GM12878 (cell line): Measurements from ENCODE around the gene PRKAR1A. TPM values are rescaled to one million over a fixed set of nuclear protein-coding genes. Genes with fewer than 3 reads are reported as not detected.

Experiments used
- ATAC-seq: fragments of 200-7000 bp; cut with Tn5 transposase; 3 replicates; pipeline ENCODE4 v1.9.1; 2020; ENCODE audit warnings: mild to moderate bottlenecking, moderate library complexity
- BruUV-seq: library from RNA; stranded (reverse); fragments of 400-500 nt; replicated peaks from 2 replicates; lab custom pipeline; 2021; lab: Mats Ljungman, UMichigan
- CTCF ChIA-PET: fragments of 300-600 bp; sonication (Branson Sonifier 250); formaldehyde crosslinking; extraction: SDS; loops from one replicate; lab custom pipeline; 2021; ENCODE audit warnings: inconsistent platforms; lab: Yijun Ruan, JAX
- POLR2A ChIA-PET: fragments of 350-600 bp; formaldehyde crosslinking; extraction: SDS; loops from one replicate; lab custom pipeline; 2021; ENCODE audit warnings: inconsistent platforms; lab: Charles Lee
- RAD21 ChIA-PET: fragments of 300-600 bp; sonication (Branson Sonifier 250); formaldehyde crosslinking; loops from one replicate; lab custom pipeline; 2023; ENCODE audit warnings: antibody characterized with exemption; ENCODE audit not compliant: unreplicated experiment; lab: Charles Lee
- SMC1A ChIA-PET: fragments of 300-600 bp; sonication (Branson Sonifier 250); formaldehyde crosslinking; loops from one replicate; lab custom pipeline; 2023; ENCODE audit not compliant: unreplicated experiment, uncharacterized antibody; lab: Charles Lee
- DNase-seq: peaks from one replicate; pipeline ENCODE4 v3.0.0-alpha.2; 2011; ENCODE audit warnings: low read depth, low spot score
- FAIRE-seq: peaks from 3 replicates; lab custom pipeline; 2011; peaks lifted over from hg19 to GRCh38; lab: Jason Lieb, UNC
- H2AFZ ChIP-seq: 2 replicates; pipeline ENCODE4 v1.6.0; 2011; ENCODE audit warnings: low read depth, low read length, control low read depth; ENCODE audit not compliant: control insufficient read depth
- H3K27ac ChIP-seq: 2 replicates; pipeline ENCODE4 v1.5.1; 2011; ENCODE audit warnings: control low read depth; ENCODE audit not compliant: control insufficient read depth, insufficient read depth
- H3K27me3 ChIP-seq, 2 experiments: replicated peaks in 1 of 2; 2 replicates each; pipeline versions ENCODE4 v1.6.0 to v1.6.1; 2011; ENCODE audit warnings: low read length in 1 of 2; ENCODE audit not compliant: control insufficient read depth in 2 of 2, insufficient read depth in 2 of 2
- H3K36me3 ChIP-seq, 2 experiments: 2 replicates each; pipeline ENCODE4 v1.5.1; 2011; ENCODE audit warnings: low read length in 1 of 2; ENCODE audit not compliant: control insufficient read depth in 2 of 2, insufficient read depth in 2 of 2
- H3K4me1 ChIP-seq: 2 replicates; pipeline ENCODE4 v1.6.1; 2011; ENCODE audit warnings: mild to moderate bottlenecking, low read length, moderate library complexity, mixed read lengths; ENCODE audit not compliant: control insufficient read depth, insufficient read depth
- H3K4me2 ChIP-seq: 2 replicates; pipeline ENCODE4 v1.6.0; 2011; ENCODE audit warnings: control low read depth; ENCODE audit not compliant: control insufficient read depth, insufficient read depth
- H3K4me3 ChIP-seq: fragments of 200-600 bp; sonication (generic); 2 replicates; pipeline ENCODE4 v1.5.1; 2016
- H3K79me2 ChIP-seq: 2 replicates; pipeline ENCODE4 v1.6.0; 2011; ENCODE audit warnings: low read length; ENCODE audit not compliant: control insufficient read depth, insufficient read depth
- H3K9ac ChIP-seq: 2 replicates; pipeline ENCODE4 v1.8.0; 2011; ENCODE audit warnings: low read length, control low read depth, mixed read lengths; ENCODE audit not compliant: control insufficient read depth, insufficient read depth
- H3K9me3 ChIP-seq: replicated peaks from 3 replicates; pipeline ENCODE4 v1.5.1; 2011; ENCODE audit warnings: mild to moderate bottlenecking, low read length; ENCODE audit not compliant: control insufficient read depth, insufficient read depth
- H4K20me1 ChIP-seq: 2 replicates; pipeline ENCODE4 v1.6.0; 2011; ENCODE audit not compliant: control insufficient read depth, insufficient read depth
- ATF3 ChIP-seq: IDR thresholded peaks from 2 replicates; pipeline ENCODE4 v1.6.1; 2011; ENCODE audit warnings: low read depth, mild to moderate bottlenecking, low read length, moderate library complexity, borderline replicate concordance; ENCODE audit errors: extremely low read depth
- BACH1 ChIP-seq: fragments of 450-650 bp; IDR thresholded peaks from 2 replicates; pipeline ENCODE4 v1.6.1; 2017; ENCODE audit warnings: mild to moderate bottlenecking, borderline replicate concordance
- CHD1 ChIP-seq: IDR thresholded peaks from 2 replicates; pipeline ENCODE4 v1.6.1; 2012; ENCODE audit warnings: low read depth, low read length, improper control_type of control experiment
- CHD4 ChIP-seq: fragments of 200-600 bp; sonication (generic); IDR thresholded peaks from 2 replicates; pipeline ENCODE4 v1.6.1; 2016; ENCODE audit warnings: mild to moderate bottlenecking
- MEF2B ChIP-seq: fragments of 450-650 bp; IDR thresholded peaks from 2 replicates; pipeline ENCODE4 v1.6.1; 2018; ENCODE audit warnings: mild to moderate bottlenecking, moderate library complexity; ENCODE audit not compliant: partially characterized antibody, poor library complexity, severe bottlenecking
- MYC ChIP-seq: IDR thresholded peaks from 2 replicates; pipeline ENCODE4 v1.6.1; 2011; ENCODE audit warnings: mild to moderate bottlenecking, low read length, moderate library complexity, inconsistent platforms; ENCODE audit not compliant: insufficient read depth, insufficient replicate concordance, insufficient read length, severe bottlenecking
- NBN ChIP-seq: fragments of 450-650 bp; IDR thresholded peaks from 2 replicates; pipeline ENCODE4 v1.6.1; 2016
- NFYA ChIP-seq: IDR thresholded peaks from 2 replicates; pipeline ENCODE4 v1.6.1; 2011; ENCODE audit warnings: low read depth, mild to moderate bottlenecking, low read length, improper control_type of control experiment, borderline replicate concordance
- NFYB ChIP-seq: IDR thresholded peaks from 2 replicates; pipeline ENCODE4 v1.6.1; 2011; ENCODE audit warnings: low read depth, mild to moderate bottlenecking, low read length, improper control_type of control experiment, moderate library complexity; ENCODE audit not compliant: insufficient read depth
- PML ChIP-seq: IDR thresholded peaks from 2 replicates; pipeline ENCODE4 v1.6.1; 2012; ENCODE audit warnings: low read length, inconsistent platforms
- POLR2AphosphoS5 ChIP-seq: IDR thresholded peaks from 2 replicates; pipeline ENCODE4 v1.6.1; 2011; ENCODE audit warnings: mild to moderate bottlenecking, low read length, inconsistent platforms
- RAD51 ChIP-seq: fragments of 450-650 bp; IDR thresholded peaks from 2 replicates; pipeline ENCODE4 v1.6.1; 2016; ENCODE audit warnings: moderate library complexity, mild to moderate bottlenecking, inconsistent platforms
- REST ChIP-seq: IDR thresholded peaks from 2 replicates; pipeline ENCODE4 v1.6.1; 2012; ENCODE audit warnings: mild to moderate bottlenecking, low read depth, low read length
- YBX1 ChIP-seq: fragments of 450-650 bp; IDR thresholded peaks from 2 replicates; pipeline ENCODE4 v1.6.1; 2016; ENCODE audit warnings: antibody characterized with exemption
- WGBS: methylation state at CpG from one replicate; pipeline ENCODE4 v1.1.6; 2016; ENCODE audit warnings: low lambda C conversion rate; ENCODE audit not compliant: insufficient replicate concordance, insufficient coverage; ENCODE audit errors: missing lambda C conversion rate; 5-methylcytosine and 5-hydroxymethylcytosine counted together
- in situ Hi-C: fragments of 300-500 bp; cut with MboI; formaldehyde crosslinking; loops from 9 replicates; pipeline ENCODE4 v1.14.3; 2018; ENCODE audit warnings: mixed read lengths
- intact Hi-C: fragments of 100-400 bp; cut with micrococcal nuclease; formaldehyde crosslinking; loops from one replicate; pipeline ENCODE4 v1.14.2; 2022; ENCODE audit not compliant: unreplicated experiment
- polyA plus RNA-seq, 11 experiments: library from polyadenylated mRNA; depleted of rRNA in 4 of 11; unstranded in 6 of 11; stranded (reverse) in 5 of 11; fragments of >200 nt; fragmentation: Nextera tagmentation in 4 of 11; fragmentation: Illumina TruSeq in 1 of 11; extraction: Ambion mirVana in 4 of 11; extraction: Trizol in 1 of 11; gene quantifications; 1 replicate in 1 of 11; 2 replicates in 10 of 11; pipeline versions ENCODE4 v1.2.1 to v1.2.3, GENCODE V29; 2011 to 2016; ENCODE audit warnings: inconsistent platforms in 2 of 11, missing spikeins in 2 of 11, low read depth in 1 of 11
- total RNA-seq, 4 experiments: library from RNA; depleted of rRNA in 3 of 4; stranded (reverse); fragments of >200 nt in 3 of 4; fragmentation: Illumina TruSeq in 1 of 4; extraction: Trizol in 1 of 4; gene quantifications; 2 replicates each; pipeline versions ENCODE4 v1.2.1 to v1.2.3, GENCODE V29; 2013 to 2021

The PRKAR1A gene
- total and polyA plus RNA-seq, 10 of the 15 experiments (the other 5 are each of a cell fraction or from before 2014, with no cell fraction given) = 29.1 to 200 (median 125) TPM

GRCh38 chr17:68595496-68595895, 83.3 kb downstream of the PRKAR1A start:
- CTCF ChIA-PET = interaction anchor here (1.6 to 3.5 kb wide), 2 partner anchors 13 to 19 kb away, joined by 3 to 15 read pairs; no protein-coding TSS in a partner anchor
- 0% methylated on average over 5 of the region's 5 CpGs for WGBS

More at GRCh38 chr17:68595496-68595895, 83.3 kb downstream of the PRKAR1A start:
- Histone ChIP-seq H3K36me3 (no peaks in the 10 kb centered on the region), H3K27me3 (peaks cover 4 to 13% of the 10 kb centered on the region in 2 experiments), H3K79me2 (no peaks in the 10 kb centered on the region), H3K9ac (no peak overlapping the region), H3K27ac (no peak overlapping the region), H3K4me3 (no peak overlapping the region), H2AFZ (no peak overlapping the region), H4K20me1 (no peaks in the 10 kb centered on the region), H3K4me1 (no peaks in the 10 kb centered on the region), H3K4me2 (no peak overlapping the region), H3K9me3 (no peaks in the 10 kb centered on the region)
- in situ Hi-C loops (no loop called here), intact Hi-C loops (no loop called here)
- DNase-seq (no peak), ATAC-seq (no peak), FAIRE-seq (no peak)
- ChIA-PET RAD21 (no interaction called here), SMC1A (no interaction called here), POLR2A (interaction anchor here (0.6 kb wide), 1 partner anchor 19 kb away, joined by 6 read pairs; no protein-coding TSS in a partner anchor)
- no TSS peak for BruUV-seq
- TF ChIP-seq MYC (no peak), NFYA (no peak), POLR2AphosphoS5 (no peak), RAD51 (no peak), BACH1 (no peak), MEF2B (no peak), REST (no peak), PML (no peak), CHD4 (no peak), NBN (no peak), NFYB (no peak), YBX1 (no peak), CHD1 (no peak), ATF3 (no peak)
